Activated T-cell treated with anti-CD3 and anti-CD28 coated beads for 4 hours (primary cell): Measurements from ENCODE around the gene B4GALNT1.

Experiments used
- DNase-seq: peaks from one replicate; pipeline ENCODE4 v3.0.0-alpha.2; 2020

The B4GALNT1 gene

GRCh38 chr12:57583008-57583831 is 49.8 kb downstream of the B4GALNT1 start:
- peak; percentile 56 for DNase-seq

- no peak for DNase-seq
Observed at GRCh38 chr12:57582440-57582839, 50.6 kb downstream of the B4GALNT1 start.

GRCh38 chr12:57581802-57582201 is 51.2 kb downstream of the B4GALNT1 start:
- no peak for DNase-seq

GRCh38 chr12:57580466-57580795 is 52.6 kb downstream of the B4GALNT1 start:
- no peak for DNase-seq

GRCh38 chr12:57579677-57580465 is 53.1 kb downstream of the B4GALNT1 start:
- no peak for DNase-seq

- DNase-seq = no peak
Observed at GRCh38 chr12:57579011-57579410, 54.0 kb downstream of the B4GALNT1 start.

- DNase-seq = no peak
Observed at GRCh38 chr12:57577981-57578758, 54.8 kb downstream of the B4GALNT1 start.

- no peak for DNase-seq
Observed at GRCh38 chr12:57576613-57577160, 56.3 kb downstream of the B4GALNT1 start.
